Measurements from ENCODE around the gene FBXW12.

FBXW12 gene

GRCh38 chr3:48429317-48429959, 57.4 kb downstream of the FBXW12 start:
- TF ChIP-seq FOXP2 (optimal IDR thresholded peaks at IDR 0.05; ENCODE audit: borderline replicate concordance, extremely low read depth, extremely low read length, insufficient read depth) (no peak), REST (IDR thresholded peaks at IDR 0.05; ENCODE audit: insufficient read depth in 1 of 2, low read depth in 2 of 2, low read length in 2 of 2) (no peak), TAF1 (IDR thresholded peaks at IDR 0.05; ENCODE audit: borderline replicate concordance, insufficient read depth, low read length) (no peak), SIN3A (IDR thresholded peaks at IDR 0.05; ENCODE audit: borderline replicate concordance, insufficient read depth, low read length) (no peak), POLR2AphosphoS5 (IDR thresholded peaks at IDR 0.05; ENCODE audit: low read depth, low read length) (no peak)

DNA sequence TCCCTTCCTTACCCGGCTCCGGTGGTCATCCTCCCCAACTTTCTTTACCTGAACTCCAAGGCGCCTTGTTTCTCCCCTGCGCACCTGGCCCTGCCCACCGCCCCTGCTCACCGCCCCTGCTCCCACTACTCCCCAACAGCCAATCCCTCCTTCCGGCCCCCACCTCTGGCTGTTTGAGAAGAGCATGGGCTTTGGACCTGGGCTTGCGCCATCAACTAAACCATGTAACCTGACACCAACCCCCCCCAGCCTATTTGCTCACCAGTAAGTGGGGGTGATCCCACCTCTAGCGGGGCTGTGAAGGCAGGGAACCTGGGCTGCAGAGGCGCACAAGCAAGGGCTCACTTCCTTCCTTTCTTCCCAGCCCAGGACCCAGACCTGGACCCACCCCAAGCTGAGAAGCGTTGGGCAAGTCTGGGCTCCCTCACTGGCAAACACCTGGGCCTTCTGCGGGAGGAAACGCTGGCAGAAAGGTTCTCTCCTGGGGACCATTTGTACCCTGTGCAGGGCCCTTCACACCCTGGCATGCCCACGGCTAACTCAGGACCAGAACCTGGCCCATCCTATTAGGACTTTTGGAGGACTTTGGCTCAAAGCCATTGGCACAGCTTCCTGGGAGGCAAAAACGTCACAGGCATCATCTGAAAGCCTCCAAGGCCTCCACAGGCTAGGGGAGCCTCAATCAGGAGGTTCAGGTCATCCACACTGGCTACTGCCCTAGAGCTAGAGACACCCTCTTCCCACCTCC, 58.1 kb downstream of the FBXW12 start, which contains the start of gene PLXNB1:
Gene PLXNB1, minus strand, starts transcription at position 127 of the 748 bp plus-strand sequence. CDS start 5,475 bp downstream, outside the sequence.
- TF ChIP-seq SIN3A (IDR thresholded peaks at IDR 0.05; ENCODE audit: borderline replicate concordance, insufficient read depth, low read length): no peak
- no peak for TF ChIP-seq FOXP2 (optimal IDR thresholded peaks at IDR 0.05; ENCODE audit: borderline replicate concordance, extremely low read depth, extremely low read length, insufficient read depth)
- no peak for TF ChIP-seq POLR2AphosphoS5 (IDR thresholded peaks at IDR 0.05; ENCODE audit: low read depth, low read length)
- TF ChIP-seq TAF1 (IDR thresholded peaks at IDR 0.05; ENCODE audit: borderline replicate concordance, insufficient read depth, low read length): no peak
- TF ChIP-seq REST (IDR thresholded peaks at IDR 0.05; ENCODE audit: insufficient read depth in 1 of 2, low read depth in 2 of 2, low read length in 2 of 2): no peak

GRCh38 chr3:48430708-48431101, 58.7 kb downstream of the FBXW12 start:
- TF ChIP-seq SIN3A (IDR thresholded peaks at IDR 0.05; ENCODE audit: borderline replicate concordance, insufficient read depth, low read length) (no peak), REST (IDR thresholded peaks at IDR 0.05; ENCODE audit: insufficient read depth in 1 of 2, low read depth in 2 of 2, low read length in 2 of 2) (no peak), FOXP2 (optimal IDR thresholded peaks at IDR 0.05; ENCODE audit: borderline replicate concordance, extremely low read depth, extremely low read length, insufficient read depth) (no peak), TAF1 (IDR thresholded peaks at IDR 0.05; ENCODE audit: borderline replicate concordance, insufficient read depth, low read length) (no peak), POLR2AphosphoS5 (IDR thresholded peaks at IDR 0.05; ENCODE audit: low read depth, low read length) (no peak)

GRCh38 chr3:48431224-48432029, 59.4 kb downstream of the FBXW12 start:
- TF ChIP-seq TAF1 (IDR thresholded peaks at IDR 0.05; ENCODE audit: borderline replicate concordance, insufficient read depth, low read length) (no peak), REST (IDR thresholded peaks at IDR 0.05; ENCODE audit: insufficient read depth in 1 of 2, low read depth in 2 of 2, low read length in 2 of 2) (no peak), POLR2AphosphoS5 (IDR thresholded peaks at IDR 0.05; ENCODE audit: low read depth, low read length) (no peak), SIN3A (IDR thresholded peaks at IDR 0.05; ENCODE audit: borderline replicate concordance, insufficient read depth, low read length) (no peak), FOXP2 (optimal IDR thresholded peaks at IDR 0.05; ENCODE audit: borderline replicate concordance, extremely low read depth, extremely low read length, insufficient read depth) (no peak)
